HG03520 (cell line): ENCODE data around the gene CNOT6L.
"Not testable (repeated sequence)": the region's sequence is repeated elsewhere in the genome, so short reads cannot be mapped to it uniquely, and the experiment has no call there.

ENCODE experiments used
- ATAC-seq: cut with Tn5 transposase; IDR thresholded peaks from one replicate; pipeline ENCODE4 v1.9.1; 2021; ENCODE audit warnings: mild to moderate bottlenecking, moderate library complexity; ENCODE audit not compliant: unreplicated experiment

CNOT6L gene

DNA sequence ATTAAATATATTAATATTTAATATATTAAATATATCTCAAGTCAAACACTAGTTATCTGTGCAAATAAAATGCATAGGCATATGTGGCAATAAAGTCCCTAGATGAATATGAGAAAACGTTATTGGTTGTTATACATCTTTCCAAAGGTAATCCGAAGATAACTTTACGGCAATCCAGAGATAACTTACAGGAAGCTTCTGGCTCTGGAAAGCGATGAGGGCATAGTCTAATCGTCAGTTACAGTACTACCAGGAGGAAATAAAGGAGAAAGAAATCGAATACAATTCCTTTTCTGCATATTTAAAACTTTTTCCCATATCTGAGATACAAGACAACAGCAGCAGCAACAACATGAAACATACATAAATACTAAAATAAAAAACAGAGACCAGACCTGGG, 35.3 kb downstream of the CNOT6L start:
- ATAC-seq = no peak

DNA sequence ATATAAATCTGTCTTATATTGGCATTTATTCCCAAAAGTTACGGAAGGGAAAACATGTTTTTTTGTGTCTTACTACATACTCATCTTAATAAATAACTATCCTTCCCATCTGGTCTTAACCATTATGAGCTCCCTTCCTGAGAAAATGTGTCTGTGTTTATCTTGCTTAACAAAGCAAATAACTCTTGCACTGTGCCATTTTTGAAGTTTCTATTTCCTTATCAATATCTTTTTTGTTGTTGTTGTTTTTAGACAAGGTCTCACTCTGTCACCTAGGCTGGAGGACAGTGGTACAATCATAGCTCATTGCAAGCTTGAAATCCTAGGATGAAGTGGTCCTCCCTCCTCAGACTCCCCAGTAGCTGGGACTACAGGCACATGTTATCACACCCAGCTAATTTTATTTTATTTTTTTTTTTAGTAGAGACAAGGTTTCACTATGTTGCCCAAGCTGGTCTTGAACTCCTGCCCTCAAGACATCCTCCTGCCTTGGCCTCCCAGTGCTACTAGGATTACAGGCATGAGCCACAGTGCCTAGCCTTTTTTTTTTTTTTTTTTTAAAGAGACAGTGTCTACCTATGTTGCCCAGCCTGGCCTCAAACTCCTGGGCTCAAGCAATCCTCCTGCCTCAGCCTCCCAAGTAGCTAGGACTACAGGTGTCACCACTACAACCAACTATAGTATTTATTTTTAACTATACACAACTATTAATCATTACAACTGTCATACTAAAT, 36.9 kb downstream of the CNOT6L start:
- ATAC-seq = no peak

DNA sequence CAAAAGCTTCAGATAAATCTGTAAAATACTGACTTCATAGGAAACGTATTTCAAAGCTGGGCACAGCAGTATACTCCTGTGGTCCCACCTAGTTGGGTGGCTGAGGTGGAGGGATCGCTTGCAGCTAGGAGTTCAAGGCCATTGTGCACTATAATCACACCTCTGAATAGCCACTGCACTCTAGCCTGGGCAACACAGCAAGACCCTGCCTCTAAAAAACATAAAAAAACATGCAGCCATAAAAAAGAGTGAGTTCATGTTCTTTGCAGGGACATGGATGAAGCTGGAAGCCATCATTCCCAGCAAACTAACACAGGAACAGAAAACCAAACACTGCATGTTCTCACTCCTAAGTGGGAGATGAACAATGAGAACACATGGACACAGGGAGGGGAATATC, 38.4 kb downstream of the CNOT6L start:
- not testable (repeated sequence) for ATAC-seq

DNA sequence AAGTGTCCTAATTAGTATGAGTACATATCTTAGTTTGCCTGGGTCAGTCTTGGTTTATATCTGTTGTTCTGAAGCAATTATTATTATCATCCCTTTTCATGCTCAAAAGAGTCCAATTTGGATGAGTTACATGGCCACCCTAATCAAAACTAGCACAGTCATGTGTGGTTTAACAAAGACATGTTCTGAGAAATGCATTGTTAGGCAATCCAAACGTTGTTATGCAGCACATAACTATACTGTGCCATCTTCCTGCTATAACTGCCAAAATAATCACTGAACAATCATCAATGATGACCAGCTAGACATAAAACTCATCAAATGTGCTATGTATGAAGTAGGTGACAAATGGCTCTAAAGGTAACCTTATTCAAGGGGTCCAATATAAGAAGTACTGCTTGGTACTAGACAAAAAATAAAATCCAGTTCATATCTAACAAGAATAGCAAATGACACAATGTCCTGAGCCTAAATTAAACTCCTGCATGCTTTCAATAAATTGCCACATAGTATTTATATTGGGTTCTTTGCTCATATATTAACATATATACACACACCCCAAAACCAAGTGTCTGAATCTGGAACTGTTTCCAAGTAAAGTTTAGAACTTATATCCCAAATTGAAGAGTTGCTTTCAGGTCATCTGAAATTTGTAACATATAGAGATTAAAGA, 41.9 kb downstream of the CNOT6L start:
- ATAC-seq = no peak

DNA sequence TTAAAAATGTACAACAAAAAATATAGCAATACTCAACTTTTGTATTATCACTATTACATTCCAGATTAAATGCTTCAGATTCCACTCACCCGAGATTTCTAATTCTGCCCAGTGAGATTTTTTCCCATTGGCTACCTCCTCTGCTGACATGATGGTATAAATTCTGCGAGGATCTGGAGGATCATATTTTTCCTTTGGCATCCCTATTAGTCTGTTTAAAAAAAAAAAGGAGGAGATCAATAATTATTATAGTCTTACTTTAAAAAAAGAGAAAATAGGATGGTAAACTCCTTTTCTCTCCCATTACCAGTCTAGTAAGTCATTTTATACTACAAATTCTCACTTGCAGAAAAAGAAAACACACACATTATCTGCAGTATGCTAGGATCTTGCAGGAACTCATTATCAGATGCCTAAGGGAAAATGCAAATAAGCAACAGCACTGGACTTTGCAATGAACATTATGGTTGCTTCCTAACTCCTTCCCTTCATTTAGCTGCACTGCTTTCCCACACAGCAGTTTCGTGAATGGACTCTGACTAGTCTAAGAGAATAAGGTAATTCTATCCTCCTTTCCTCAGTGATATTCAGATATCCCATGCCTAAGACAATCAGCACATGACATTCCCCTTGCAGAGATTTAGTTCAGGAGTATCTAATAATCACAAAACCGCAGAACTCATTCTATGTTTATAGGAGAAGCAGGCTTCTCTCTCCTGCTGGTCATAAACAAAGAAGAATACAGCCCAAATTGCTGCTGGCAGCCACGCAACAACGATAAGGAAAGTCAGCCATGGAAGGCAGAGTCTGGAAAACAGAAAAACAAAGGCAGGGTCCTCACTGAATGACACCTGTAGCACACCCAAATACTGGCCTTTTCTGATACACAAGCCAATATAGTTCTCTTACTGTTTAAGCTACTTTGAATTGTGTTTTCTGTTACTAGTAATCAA, 42.7 kb downstream of the CNOT6L start:
- no peak for ATAC-seq

DNA sequence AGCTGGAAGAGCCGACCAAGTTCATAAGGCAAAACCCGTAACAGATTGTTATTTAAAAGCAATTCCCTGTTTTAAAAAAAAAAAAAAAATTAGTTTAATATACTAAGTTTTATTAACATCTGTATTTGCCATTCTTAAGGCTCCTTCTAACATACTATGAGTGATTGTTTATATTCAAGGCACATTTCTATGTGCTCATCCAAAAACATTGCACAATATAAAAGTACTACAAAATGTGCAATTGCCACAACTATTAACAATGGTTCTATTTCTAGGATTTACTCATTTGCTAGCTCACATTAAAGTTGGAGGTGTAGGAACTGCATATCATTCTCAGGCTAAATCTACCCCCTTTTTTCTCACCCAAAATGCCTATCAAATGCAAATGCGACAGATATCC, 46.1 kb downstream of the CNOT6L start:
- no peak for ATAC-seq

DNA sequence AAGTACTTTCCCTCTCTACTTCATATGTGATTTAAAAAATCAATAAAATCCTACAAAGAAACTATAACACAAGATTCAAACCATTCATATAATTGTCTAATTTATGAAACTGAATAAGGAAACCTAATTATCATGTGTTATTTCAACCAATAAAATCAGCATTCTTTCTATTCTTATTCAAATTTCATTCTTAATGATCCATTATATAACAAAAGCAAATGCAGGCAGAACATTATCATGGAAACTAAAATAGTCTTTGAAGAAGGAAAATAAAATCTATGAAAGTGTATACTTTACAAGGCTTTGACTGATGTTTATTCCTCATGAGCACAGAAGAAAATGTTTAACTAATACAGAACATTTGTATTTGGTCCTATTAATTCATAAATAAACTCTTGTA, 47.6 kb downstream of the CNOT6L start:
- no peak for ATAC-seq

DNA sequence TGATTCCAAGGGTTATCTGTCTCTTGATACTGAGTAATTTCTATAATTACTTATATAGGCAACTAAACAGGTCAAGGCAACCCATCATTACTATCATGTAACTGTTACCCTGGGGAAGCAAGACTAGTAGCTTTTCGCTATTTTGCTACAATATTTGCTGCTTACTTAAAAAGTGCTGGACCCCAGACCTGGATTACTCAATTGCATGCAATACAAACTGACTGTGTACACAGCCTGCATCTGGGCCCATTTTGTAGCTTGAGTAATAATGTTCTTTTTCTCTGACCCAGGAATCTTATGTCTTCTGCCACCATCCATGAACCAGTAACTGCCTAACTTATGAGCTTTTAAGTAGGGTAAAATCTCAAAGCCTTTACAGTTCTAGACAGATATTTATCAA, 53.4 kb downstream of the CNOT6L start:
- no peak for ATAC-seq

DNA sequence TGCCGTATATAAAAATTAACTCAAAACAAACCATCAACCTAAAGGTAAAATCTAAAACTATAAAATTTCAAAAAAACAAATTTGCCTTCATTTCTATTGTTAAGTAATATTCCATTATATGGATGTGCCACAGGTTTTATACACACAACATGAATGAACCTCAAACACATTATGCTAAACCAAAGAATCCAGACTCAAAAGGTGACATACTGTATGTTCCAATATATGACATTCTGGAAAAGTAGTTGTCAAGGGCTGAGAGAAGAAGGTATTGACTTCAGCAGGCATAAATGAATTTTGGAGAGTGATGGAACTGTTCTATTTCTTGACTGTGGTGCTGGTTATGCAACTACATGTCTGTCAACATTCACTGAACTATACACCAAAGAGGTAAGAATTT, 56.6 kb downstream of the CNOT6L start:
- no peak for ATAC-seq

DNA sequence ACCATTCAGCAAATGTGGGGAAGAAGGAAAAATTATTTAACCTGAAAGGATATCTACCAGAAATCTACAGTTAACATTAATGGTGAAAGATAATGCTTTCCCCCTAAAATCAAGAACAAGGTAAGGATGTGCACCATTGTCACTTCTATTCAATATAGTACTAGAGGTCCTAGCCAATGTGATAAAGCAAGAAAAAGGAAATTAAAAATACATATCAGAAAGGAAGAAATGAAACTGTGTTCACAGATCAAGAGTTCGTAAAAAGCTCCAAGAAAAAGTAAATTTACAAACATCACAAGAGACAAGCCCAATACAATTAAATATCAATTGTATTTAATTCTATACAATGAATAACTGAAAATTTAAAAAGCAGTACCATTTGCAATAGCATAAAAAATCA, 57.6 kb downstream of the CNOT6L start:
- ATAC-seq = no peak

DNA sequence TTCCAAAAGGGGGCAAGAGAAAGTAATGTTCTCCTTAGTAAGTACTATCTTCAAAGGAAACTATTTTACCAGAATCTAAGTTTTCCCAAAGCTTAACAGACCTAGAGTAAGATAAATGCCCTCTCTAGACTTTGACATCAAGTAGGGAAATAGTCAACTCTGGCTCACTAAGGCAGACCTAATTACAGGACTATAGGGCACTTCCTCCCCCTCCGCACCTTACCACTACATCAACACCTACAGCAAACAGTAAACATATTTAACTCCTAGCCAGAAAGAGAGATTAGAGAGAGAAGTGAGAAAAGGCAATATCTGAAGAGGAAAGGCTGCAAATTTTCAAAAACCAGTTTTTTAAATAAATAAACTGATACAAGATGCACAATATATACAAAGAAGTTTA, 60.4 kb downstream of the CNOT6L start:
- ATAC-seq = no peak

DNA sequence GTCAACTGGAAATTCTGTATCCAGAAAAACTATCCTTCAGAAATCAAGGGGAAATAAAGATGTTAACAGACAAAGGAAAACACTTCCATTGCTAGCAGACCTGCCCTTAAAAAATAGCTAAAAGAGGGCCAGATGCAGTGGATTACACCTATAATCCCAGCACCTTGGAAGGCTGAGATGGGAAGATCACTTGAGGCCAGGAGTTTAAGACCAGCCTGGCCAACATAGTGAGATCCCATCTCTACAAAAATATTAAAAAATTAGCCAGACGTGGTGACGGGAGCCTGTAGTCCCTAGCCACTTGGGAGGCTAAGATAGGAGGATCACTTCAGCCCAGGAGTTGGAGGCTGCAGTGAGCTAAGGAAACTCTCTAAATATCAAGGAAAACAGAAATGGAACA, 67.4 kb downstream of the CNOT6L start:
- ATAC-seq = no peak

DNA sequence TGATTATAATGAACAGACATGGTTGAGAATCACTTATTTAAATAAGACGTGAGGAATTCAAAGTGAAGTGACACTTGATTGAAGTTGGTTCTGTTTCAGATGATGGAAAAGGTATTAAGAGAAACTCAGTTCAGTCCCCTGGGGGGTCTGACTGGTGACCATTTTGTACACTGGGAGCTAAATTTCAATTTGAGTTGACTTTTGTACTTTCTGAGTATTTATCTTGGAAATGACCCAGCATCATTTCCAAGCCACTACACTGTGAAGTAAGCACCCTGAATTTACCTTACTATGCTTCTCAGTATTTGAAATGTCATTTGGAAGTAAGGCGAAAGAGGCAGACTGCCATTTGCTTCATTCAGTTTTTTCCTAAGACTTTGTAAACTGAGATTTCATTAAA, 73.4 kb downstream of the CNOT6L start:
- no peak for ATAC-seq

DNA sequence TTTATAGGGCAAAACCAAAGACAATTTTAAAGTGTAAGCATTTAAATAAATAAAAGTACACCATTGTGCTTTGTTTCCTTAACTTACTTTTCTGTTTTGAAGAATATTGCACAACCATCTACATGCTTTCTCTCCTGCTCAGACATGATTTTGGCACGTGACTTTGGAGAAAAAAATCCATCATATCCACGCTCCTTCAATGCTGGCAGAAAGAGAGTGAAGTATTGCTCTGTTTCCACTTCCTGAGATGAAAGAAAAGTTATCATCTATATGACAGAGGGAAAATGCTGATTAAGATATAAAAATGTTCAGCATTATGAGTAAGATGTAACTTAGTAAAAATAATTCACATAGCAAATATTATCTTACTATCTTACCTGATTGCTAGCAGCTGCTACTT, 77.1 kb downstream of the CNOT6L start:
- ATAC-seq = no peak

DNA sequence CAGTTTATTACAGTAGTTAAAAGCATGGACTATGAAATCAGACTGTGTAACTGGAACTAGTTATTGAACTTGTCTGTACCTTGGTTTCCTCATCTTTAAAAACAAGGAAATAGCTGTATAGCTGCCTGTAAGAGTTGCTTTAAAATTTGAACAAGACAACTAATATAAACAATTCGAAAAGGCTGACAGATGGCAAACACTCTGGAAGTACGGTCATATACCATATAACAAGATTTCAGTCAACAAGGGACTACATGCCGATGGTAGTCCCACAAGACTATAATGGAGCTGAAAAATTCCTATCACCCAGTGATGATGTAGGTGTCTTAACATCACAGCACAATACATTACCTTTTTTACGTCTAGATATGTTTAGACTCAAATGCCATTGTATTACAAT, 78.7 kb downstream of the CNOT6L start:
- no peak for ATAC-seq

DNA sequence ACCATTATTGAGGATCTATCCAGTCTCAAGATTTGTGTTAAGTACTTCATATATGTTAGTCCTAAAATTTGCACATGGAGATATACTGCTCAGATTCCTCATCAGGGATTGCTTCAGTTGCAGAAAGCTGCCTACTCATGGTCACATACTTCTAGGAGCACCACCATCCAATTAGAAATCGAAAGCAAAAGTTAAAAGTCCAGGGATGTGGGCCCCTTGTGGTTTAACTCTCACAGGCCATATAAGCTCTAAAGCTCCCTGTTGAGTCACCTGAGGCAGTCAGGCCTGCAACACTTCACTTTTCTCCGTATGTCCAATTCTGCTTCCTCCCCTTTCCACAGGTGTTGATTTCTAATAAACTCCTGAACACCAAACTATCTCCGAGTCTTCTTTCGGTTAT, 84.2 kb downstream of the CNOT6L start:
- ATAC-seq = peak; percentile 93

DNA sequence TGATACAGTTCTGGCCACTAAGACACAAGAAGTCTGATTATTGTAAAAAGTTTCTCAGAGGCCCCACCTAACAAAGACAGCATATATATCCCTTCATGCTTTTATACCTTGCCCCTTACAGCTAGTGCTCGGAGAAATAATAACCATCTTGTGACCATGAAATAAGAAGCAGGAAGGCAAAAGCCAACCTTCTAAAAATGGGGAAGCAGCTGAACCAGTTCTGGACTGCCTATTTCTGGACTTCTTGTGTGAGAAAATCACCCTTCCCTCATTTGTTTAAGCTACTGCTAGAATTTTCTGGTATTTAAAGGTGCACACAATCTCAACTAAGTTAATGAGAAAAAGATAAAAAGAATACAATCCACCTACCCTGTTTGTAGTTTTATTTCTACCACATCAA, 87.5 kb downstream of the CNOT6L start:
- no peak for ATAC-seq

DNA sequence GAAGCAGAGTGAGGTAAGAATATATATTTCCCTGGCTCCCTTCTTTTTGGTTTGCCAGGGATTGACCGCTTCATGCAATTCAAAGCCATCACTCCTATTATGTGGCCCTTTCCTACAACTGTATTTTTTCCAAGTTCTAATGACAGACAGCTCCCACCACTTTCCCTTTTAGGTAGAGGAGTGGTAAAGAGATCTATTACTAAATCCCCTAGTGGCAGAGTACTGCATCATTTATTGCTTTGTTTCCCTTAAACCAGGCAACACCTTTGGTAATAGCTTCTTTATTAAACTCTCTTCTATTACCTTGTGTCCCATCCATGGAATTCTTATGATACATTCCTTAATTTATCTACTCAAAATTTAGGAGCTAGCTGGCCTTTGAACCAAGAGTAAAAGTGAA, 90.7 kb downstream of the CNOT6L start:
- no peak for ATAC-seq

DNA sequence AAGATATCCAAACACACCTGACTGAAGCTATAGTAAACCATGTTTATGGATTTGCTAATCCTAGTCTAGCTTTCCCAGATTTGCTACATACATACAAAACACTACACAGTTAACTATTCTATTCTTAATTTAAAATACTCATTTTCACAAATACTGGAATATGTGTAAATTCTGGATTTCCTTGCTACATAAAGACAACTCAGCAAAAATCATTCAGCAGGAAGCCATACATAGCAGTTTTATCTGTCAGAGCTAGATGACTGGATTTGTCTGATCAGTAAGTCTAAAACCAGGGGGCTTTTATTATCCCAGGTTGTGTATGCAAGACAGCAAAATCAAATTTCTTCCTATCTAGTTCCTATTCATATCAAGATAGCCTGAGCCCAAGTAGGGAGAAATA, 98.1 kb downstream of the CNOT6L start:
- ATAC-seq = no peak

DNA sequence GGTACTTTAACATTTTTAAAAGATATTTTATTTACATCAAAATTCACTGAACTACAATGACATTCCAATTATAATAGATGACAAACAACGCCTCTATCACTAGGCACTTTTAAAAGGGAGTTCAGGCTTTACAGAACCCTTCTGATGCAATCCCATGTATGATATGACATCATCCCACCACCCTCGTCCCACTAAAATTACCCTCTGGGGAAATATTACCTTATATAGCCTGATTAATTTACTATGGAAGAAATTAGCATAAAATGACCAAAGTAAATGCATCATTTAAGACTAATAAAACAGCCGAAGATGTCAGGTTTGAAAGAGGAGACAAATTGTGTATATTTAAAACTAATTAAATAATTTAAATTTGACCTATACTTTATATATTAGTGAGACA, 100.7 kb downstream of the CNOT6L start:
- ATAC-seq = not testable (repeated sequence)

DNA sequence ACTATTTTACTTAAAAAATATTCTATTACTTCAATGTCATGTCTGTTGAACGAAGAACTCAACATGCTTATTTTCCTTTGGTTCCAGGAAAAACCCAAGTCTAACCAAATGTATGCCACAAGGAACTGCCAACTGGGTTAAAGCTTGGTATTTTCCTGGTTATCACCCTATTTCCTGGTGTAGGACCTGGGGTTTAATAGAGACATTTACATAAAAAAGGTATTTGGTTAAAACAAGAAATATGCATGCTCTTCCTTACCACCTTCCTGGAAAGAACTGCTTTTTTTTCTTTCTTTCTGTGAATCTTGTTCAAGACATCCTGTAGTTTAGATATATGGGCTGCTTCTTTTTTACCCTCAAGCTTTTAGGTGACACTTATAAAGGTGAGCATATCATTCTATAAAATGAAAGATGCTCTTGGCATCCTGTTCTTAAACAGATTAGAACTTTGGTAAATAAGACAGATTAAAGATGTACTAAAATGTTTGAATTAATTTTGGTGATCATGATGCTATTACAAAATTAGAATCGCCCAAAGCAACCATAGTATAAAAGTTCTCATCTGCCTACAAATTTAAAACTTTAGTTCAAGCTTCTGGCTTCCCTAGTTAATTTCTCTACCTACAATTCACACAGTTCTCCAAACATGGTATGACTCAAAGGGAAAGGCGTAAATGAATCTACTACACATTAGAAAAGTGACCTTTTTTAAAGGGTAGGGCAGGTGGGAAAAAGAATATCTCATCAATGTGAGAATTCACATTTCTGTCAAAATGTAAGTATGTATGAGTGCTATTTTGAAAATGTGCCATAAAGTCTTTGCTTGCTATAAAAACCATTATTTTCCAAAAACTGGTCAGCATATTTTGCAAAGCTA, 103.5 kb downstream of the CNOT6L start:
- ATAC-seq = no peak
